Spleen (tissue), 11 donors: Measurements from ENCODE around the gene IMMP2L. TPM values are rescaled to one million over a fixed set of nuclear protein-coding genes. Genes with fewer than 3 reads are reported as not detected.

Experiments used
- DNase-seq: peaks from one replicate; pipeline ENCODE4 v3.0.0-alpha.2; 2020
- H3K27ac ChIP-seq, 8 donors: fragments of 200-600 bp; sonication (generic) in 7 of 8; 1 replicate in 4 of 8; 2 replicates in 4 of 8; pipeline versions ENCODE4 v1.5.0 to v1.8.0; 2016 to 2021; ENCODE audit warnings: inconsistent platforms in 4 of 8, mild to moderate bottlenecking in 4 of 8, moderate library complexity in 1 of 8
- H3K27me3 ChIP-seq, 7 donors: fragments of 200-600 bp; sonication (generic) in 6 of 7; replicated peaks in 1 of 7; 1 replicate in 4 of 7; 2 replicates in 3 of 7; pipeline versions ENCODE4 v1.5.0 to v1.8.0; 2016 to 2021; ENCODE audit warnings: inconsistent platforms in 3 of 7, mild to moderate bottlenecking in 1 of 7
- H3K36me3 ChIP-seq, 6 donors: fragments of 200-600 bp; sonication (generic) in 5 of 6; 1 replicate in 4 of 6; 2 replicates in 2 of 6; pipeline versions ENCODE4 v1.5.0 to v1.8.0; 2016 to 2021; ENCODE audit warnings: inconsistent platforms in 2 of 6
- H3K4me1 ChIP-seq, 6 donors: fragments of 200-600 bp; sonication (generic) in 5 of 6; 1 replicate in 3 of 6; 2 replicates in 3 of 6; pipeline versions ENCODE4 v1.5.0 to v1.8.0; 2016 to 2021; ENCODE audit warnings: inconsistent platforms in 3 of 6
- H3K4me3 ChIP-seq, 8 donors: fragments of 200-600 bp; sonication (generic) in 7 of 8; 1 replicate in 4 of 8; 2 replicates in 4 of 8; pipeline versions ENCODE4 v1.5.0 to v1.8.0; 2016 to 2021; ENCODE audit warnings: inconsistent platforms in 4 of 8, mild to moderate bottlenecking in 4 of 8, moderate library complexity in 2 of 8
- H3K9me3 ChIP-seq, 8 donors: fragments of 200-600 bp; sonication (generic) in 7 of 8; 1 replicate in 4 of 8; 2 replicates in 4 of 8; pipeline versions ENCODE4 v1.5.0 to v1.8.0; 2016 to 2021; ENCODE audit warnings: inconsistent platforms in 4 of 8
- POLR2A ChIP-seq, 3 donors: fragments of 450-650 bp; IDR thresholded peaks; one replicate each; pipeline ENCODE4 v1.5.1; 2017; ENCODE audit warnings: antibody characterized with exemption in 3 of 3, mild to moderate bottlenecking in 1 of 3
- POLR2AphosphoS5 ChIP-seq, 3 donors: sonication (generic); formaldehyde crosslinking; IDR thresholded peaks; one replicate each; pipeline ENCODE4 v1.5.1; 2017; ENCODE audit warnings: antibody characterized with exemption in 3 of 3
- WGBS, 5 donors: extraction: QIAGEN DNeasy Blood & Tissue Kit in 3 of 5; methylation state at CpG; one replicate each; pipeline versions ENCODE4 v1.1.5 to v1.1.7; 2013 to 2018; 5-methylcytosine and 5-hydroxymethylcytosine counted together
- intact Hi-C: fragments of 100-400 bp; cut with DNase I; formaldehyde crosslinking; loops from one replicate; pipeline ENCODE4 v1.15.0; 2023; ENCODE audit warnings: low total_unique reads
- polyA plus RNA-seq, 3 donors: library from polyadenylated mRNA; stranded (reverse); fragments of 200-250 nt; gene quantifications; one replicate each; pipeline ENCODE4 v1.2.1, GENCODE V29; 2013
- total RNA-seq, 7 donors: library from RNA; depleted of rRNA in 3 of 7; stranded (reverse); fragments of >200 nt in 3 of 7; fragmentation: NEBNext Ultra II Directional in 4 of 7; extraction: Animal tissue kit (Norgen Biotek cat#: 25700) in 4 of 7; gene quantifications; one replicate each; pipeline versions ENCODE4 v1.1.0 to v1.2.1, GENCODE V29; 2016 to 2021
- TF ChIP-seq, protein P1 (sequence below), 11 experiments: fragments of 200-600 bp in 7 of 11; fragments of 450-650 bp in 4 of 11; sonication (generic) in 4 of 11; IDR thresholded peaks in 8 of 11; conservative IDR thresholded peaks in 3 of 11; 1 replicate in 7 of 11; 2 replicates in 4 of 11; pipeline versions ENCODE4 v1.4.0 to v1.8.0; 2016 to 2021; ENCODE audit warnings: antibody characterized with exemption in 11 of 11, inconsistent platforms in 4 of 11, mild to moderate bottlenecking in 1 of 11
- donor health status: healthy with polysubstance abuse.
- donor health status: DM: no; HTN: no; CAD: no; lungs with moderate emphysema.
- donor health status: DM: no; HTN: no; CAD: no.
- donor health status: Bipolar disorder and iron deficiency.
- donor health status: healthy.
- donor health status: DM: no; HTN: no; CAD: no.
- donor health status: DM: yes; HTN: yes; CAD: no.

The IMMP2L gene
- total and polyA plus RNA-seq, 10 donors = 6.5 to 32.7 (median 9.8) TPM

GRCh38 chr7:110827287-110827855 is 734.9 kb downstream of the IMMP2L start:
- no peak overlapping the region for H3K27ac ChIP-seq
- intact Hi-C loops = no loop called here
- TF ChIP-seq POLR2AphosphoS5 (IDR thresholded peaks at IDR 0.05) = no peak
- TF ChIP-seq, protein P1, sequence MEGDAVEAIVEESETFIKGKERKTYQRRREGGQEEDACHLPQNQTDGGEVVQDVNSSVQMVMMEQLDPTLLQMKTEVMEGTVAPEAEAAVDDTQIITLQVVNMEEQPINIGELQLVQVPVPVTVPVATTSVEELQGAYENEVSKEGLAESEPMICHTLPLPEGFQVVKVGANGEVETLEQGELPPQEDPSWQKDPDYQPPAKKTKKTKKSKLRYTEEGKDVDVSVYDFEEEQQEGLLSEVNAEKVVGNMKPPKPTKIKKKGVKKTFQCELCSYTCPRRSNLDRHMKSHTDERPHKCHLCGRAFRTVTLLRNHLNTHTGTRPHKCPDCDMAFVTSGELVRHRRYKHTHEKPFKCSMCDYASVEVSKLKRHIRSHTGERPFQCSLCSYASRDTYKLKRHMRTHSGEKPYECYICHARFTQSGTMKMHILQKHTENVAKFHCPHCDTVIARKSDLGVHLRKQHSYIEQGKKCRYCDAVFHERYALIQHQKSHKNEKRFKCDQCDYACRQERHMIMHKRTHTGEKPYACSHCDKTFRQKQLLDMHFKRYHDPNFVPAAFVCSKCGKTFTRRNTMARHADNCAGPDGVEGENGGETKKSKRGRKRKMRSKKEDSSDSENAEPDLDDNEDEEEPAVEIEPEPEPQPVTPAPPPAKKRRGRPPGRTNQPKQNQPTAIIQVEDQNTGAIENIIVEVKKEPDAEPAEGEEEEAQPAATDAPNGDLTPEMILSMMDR (IDR thresholded peaks at IDR 0.05 in 8 of 11, conservative IDR thresholded peaks at IDR 0.05 in 3 of 11) = no peak
- no peak for TF ChIP-seq POLR2A (IDR thresholded peaks at IDR 0.05)
- 73 to 98% (median 83%) methylated on average over 1 of the region's 1 CpG for WGBS, 5 donors
- H3K36me3 ChIP-seq = no peaks in the 10 kb centered on the region
- no peaks in the 10 kb centered on the region for H3K27me3 ChIP-seq
- H3K9me3 ChIP-seq = no peaks in the 10 kb centered on the region
- H3K4me1 ChIP-seq = no peaks in the 10 kb centered on the region
- H3K4me3 ChIP-seq = no peak overlapping the region
- no peak for DNase-seq

GRCh38 chr7:110813986-110814385 is 748.3 kb downstream of the IMMP2L start:
- H3K36me3 ChIP-seq = no peaks in the 10 kb centered on the region
- no peak overlapping the region for H3K27ac ChIP-seq
- H3K27me3 ChIP-seq = no peaks in the 10 kb centered on the region
- H3K4me3 ChIP-seq = no peak overlapping the region
- no peaks in the 10 kb centered on the region for H3K4me1 ChIP-seq
- DNase-seq = no peak
- intact Hi-C loops = no loop called here
- H3K9me3 ChIP-seq = peaks cover 0 to 5% (median 0%) of the 10 kb centered on the region in 8 donors
- WGBS, 5 donors = 39 to 52% (median 47%) methylated on average over 2 of the region's 2 CpGs
- TF ChIP-seq POLR2A (IDR thresholded peaks at IDR 0.05) (no peak), POLR2AphosphoS5 (IDR thresholded peaks at IDR 0.05) (no peak)
- TF ChIP-seq, protein P1 (IDR thresholded peaks at IDR 0.05 in 8 of 11, conservative IDR thresholded peaks at IDR 0.05 in 3 of 11) = no peak

- H3K27ac ChIP-seq = no peak overlapping the region
- WGBS, 5 donors = 78 to 95% (median 89%) methylated on average over 6 of the region's 6 CpGs
- TF ChIP-seq POLR2AphosphoS5 (IDR thresholded peaks at IDR 0.05) = no peak
- TF ChIP-seq POLR2A (IDR thresholded peaks at IDR 0.05) = no peak
- TF ChIP-seq, protein P1 (IDR thresholded peaks at IDR 0.05 in 8 of 11, conservative IDR thresholded peaks at IDR 0.05 in 3 of 11) = no peak
- no peak overlapping the region for H3K4me3 ChIP-seq
- no peaks in the 10 kb centered on the region for H3K4me1 ChIP-seq
- H3K27me3 ChIP-seq = no peaks in the 10 kb centered on the region
- H3K9me3 ChIP-seq = no peaks in the 10 kb centered on the region
- H3K36me3 ChIP-seq = no peaks in the 10 kb centered on the region
- DNase-seq = no peak
- intact Hi-C loops = no loop called here
Measured at GRCh38 chr7:110809832-110810231, 752.5 kb downstream of the IMMP2L start.

DNA sequence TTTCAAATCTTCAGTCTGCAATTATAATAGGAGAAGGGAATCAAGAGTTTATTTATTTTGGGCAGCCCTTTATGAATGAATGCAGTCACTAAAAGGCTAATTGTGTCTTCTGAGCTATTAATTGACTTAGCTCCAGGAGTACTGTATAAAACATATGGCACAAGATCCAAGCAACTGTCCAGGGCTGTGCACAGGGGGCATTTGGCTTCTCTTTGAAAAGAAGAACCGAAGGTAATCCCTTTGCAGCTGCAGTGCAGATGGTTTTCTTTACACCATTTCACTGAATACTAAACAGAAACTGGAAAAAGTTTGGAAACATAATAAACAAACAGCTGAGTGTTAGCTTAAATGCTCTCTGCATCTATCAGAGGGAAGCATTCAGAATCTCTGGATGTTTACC is 753.9 kb downstream of the IMMP2L start:
- Histone ChIP-seq H3K27me3 (no peaks in the 10 kb centered on the region), H3K27ac (no peak overlapping the region), H3K9me3 (no peaks in the 10 kb centered on the region), H3K36me3 (no peaks in the 10 kb centered on the region), H3K4me1 (no peaks in the 10 kb centered on the region), H3K4me3 (no peak overlapping the region)
- TF ChIP-seq POLR2AphosphoS5 (IDR thresholded peaks at IDR 0.05) (no peak), POLR2A (IDR thresholded peaks at IDR 0.05) (no peak)
- TF ChIP-seq, protein P1 (IDR thresholded peaks at IDR 0.05 in 8 of 11, conservative IDR thresholded peaks at IDR 0.05 in 3 of 11) = no peak
- 46 to 90% (median 79%) methylated on average over 1 of the region's 1 CpG for WGBS, 5 donors
- intact Hi-C loops = no loop called here
- no peak for DNase-seq
